OCI-LY7 (cell line): Measurements from ENCODE around the gene CASP8. TPM values are rescaled to one million over a fixed set of nuclear protein-coding genes. Genes with fewer than 3 reads are reported as not detected.
A peak's percentile ranks its signal among the peaks of the same experiment; 100 is the strongest.

Experiments
- BruUV-seq: library from RNA; stranded (reverse); fragments of 400-500 nt; replicated peaks from 2 replicates; lab custom pipeline; 2021; lab: Mats Ljungman, UMichigan
- CTCF ChIA-PET: fragments of 300-600 bp; sonication (Branson Sonifier 250); formaldehyde crosslinking; loops from one replicate; lab custom pipeline; 2022; ENCODE audit warnings: antibody characterized with exemption; ENCODE audit not compliant: unreplicated experiment; lab: Charles Lee
- POLR2A ChIA-PET: fragments of 300-600 bp; sonication (Branson Sonifier 250); formaldehyde crosslinking; loops from one replicate; lab custom pipeline; 2022; ENCODE audit warnings: antibody characterized with exemption; lab: Charles Lee
- DNase-seq: peaks from one replicate; pipeline ENCODE4 v3.0.0-alpha.2; 2015; ENCODE audit warnings: low spot score
- H2AFZ ChIP-seq: fragments of 200-600 bp; sonication (generic), shearing (Covaris generic); 2 replicates; pipeline ENCODE4 v1.6.1; 2014; ENCODE audit warnings: mild to moderate bottlenecking, antibody characterized with exemption, low read length, moderate library complexity
- H3K27ac ChIP-seq: fragments of 200-600 bp; sonication (generic); 2 replicates; pipeline ENCODE4 v1.5.1; 2014; ENCODE audit warnings: mixed run types, low read depth, mild to moderate bottlenecking, moderate library complexity, low read length, inconsistent platforms; ENCODE audit not compliant: poor library complexity, severe bottlenecking
- H3K36me3 ChIP-seq: fragments of 200-600 bp; sonication (generic); 2 replicates; pipeline ENCODE4 v1.6.1; 2014; ENCODE audit warnings: mild to moderate bottlenecking, antibody characterized with exemption, low read length, moderate library complexity, mixed read lengths; ENCODE audit not compliant: insufficient read depth
- H3K4me1 ChIP-seq: fragments of 200-600 bp; sonication (generic); 2 replicates; pipeline ENCODE4 v1.5.1; 2014; ENCODE audit warnings: mild to moderate bottlenecking, low read length; ENCODE audit not compliant: insufficient read depth, poor library complexity, severe bottlenecking
- H3K4me2 ChIP-seq: fragments of 200-600 bp; sonication (generic); 2 replicates; pipeline ENCODE4 v1.6.1; 2014; ENCODE audit warnings: mild to moderate bottlenecking, low read length
- H3K4me3 ChIP-seq: fragments of 200-600 bp; sonication (generic); 2 replicates; pipeline ENCODE4 v1.5.1; 2014; ENCODE audit warnings: mild to moderate bottlenecking, low read depth, low read length; ENCODE audit not compliant: poor library complexity, severe bottlenecking
- H3K79me2 ChIP-seq: fragments of 200-600 bp; sonication (generic); 2 replicates; pipeline ENCODE4 v1.6.1; 2016; ENCODE audit warnings: low read depth, mild to moderate bottlenecking, low read length, moderate library complexity, mixed read lengths; ENCODE audit not compliant: insufficient read depth
- H3K9me2 ChIP-seq: fragments of 200-600 bp; sonication (generic); 2 replicates; pipeline ENCODE4 v1.6.1; 2016; ENCODE audit warnings: mild to moderate bottlenecking, low read length, mixed read lengths; ENCODE audit not compliant: insufficient read depth
- H3K9me3 ChIP-seq: fragments of 200-600 bp; sonication (generic); 2 replicates; pipeline ENCODE4 v1.6.1; 2014; ENCODE audit warnings: mild to moderate bottlenecking, mixed run types, low read length, mixed read lengths
- H4K20me1 ChIP-seq: fragments of 200-600 bp; sonication (generic); 2 replicates; pipeline ENCODE4 v1.6.1; 2014; ENCODE audit warnings: mild to moderate bottlenecking, antibody characterized with exemption, low read length, moderate library complexity, mixed read lengths; ENCODE audit not compliant: insufficient read depth
- CTCF ChIP-seq: fragments of 200-600 bp; sonication (generic); conservative IDR thresholded peaks from 2 replicates; pipeline ENCODE4 v1.5.1; 2014; ENCODE audit warnings: mild to moderate bottlenecking, antibody characterized with exemption, low read length, moderate library complexity, mixed read lengths
- EZH2phosphoT487 ChIP-seq: fragments of 200-600 bp; sonication (generic); IDR thresholded peaks from 2 replicates; pipeline ENCODE4 v1.6.1; 2018; ENCODE audit warnings: low read depth, borderline replicate concordance, mild to moderate bottlenecking, mixed run types, antibody characterized with exemption, low read length, moderate library complexity, mixed read lengths
- intact Hi-C: fragments of 100-400 bp; cut with micrococcal nuclease; formaldehyde crosslinking; loops from one replicate; pipeline ENCODE4 v1.10.0; 2022; ENCODE audit not compliant: unreplicated experiment
- total RNA-seq, 2 experiments: library from RNA; depleted of rRNA in 1 of 2; stranded (reverse); fragments of >200 nt in 1 of 2; shearing (Covaris generic) in 1 of 2; gene quantifications; 2 replicates each; pipeline ENCODE4 v1.2.3, GENCODE V29; 2014 to 2022

The CASP8 gene
- total RNA-seq, 2 experiments from 2014 or later: 32.4 to 34.7 TPM

- peaks cover 30% of the 10 kb centered on the region for H3K4me1 ChIP-seq
- BruUV-seq: no TSS peak
- no peak for TF ChIP-seq CTCF
- no peak for TF ChIP-seq EZH2phosphoT487
- no peaks in the 10 kb centered on the region for H3K9me3 ChIP-seq
- peak overlapping the region; percentile 78 for H3K4me3 ChIP-seq
- ChIA-PET CTCF (interaction anchor here (1.4 kb wide), 1 partner anchor 27 kb away, joined by 7 read pairs; the partner anchor contains the start of gene CASP8), POLR2A (interaction anchor here (0.6 to 1.8 kb wide), 7 partner anchors 8 to 419 kb away, joined by 3 to 5 read pairs (median 3); partner anchors contain the start of genes CASP8 and ORC2)
- H3K4me2 ChIP-seq: peak overlapping the region; percentile 82
- peak overlapping the region; percentile 61 for H3K27ac ChIP-seq
- peaks cover 43% of the 10 kb centered on the region for H3K79me2 ChIP-seq
- H2AFZ ChIP-seq: peak overlapping the region; percentile 97; the same call in 1 of the 2 replicates
- no peak for DNase-seq
- intact Hi-C loops: loop anchor here (5.0 kb wide), 3 partner anchors 218 to 943 kb away; partner anchors contain the start of genes ORC2, STRADB and TRAK2
- no peaks in the 10 kb centered on the region for H3K9me2 ChIP-seq
- peaks cover 14% of the 10 kb centered on the region; the same call in 1 of the 2 replicates for H4K20me1 ChIP-seq
- H3K36me3 ChIP-seq: peaks cover 20% of the 10 kb centered on the region
Measured at GRCh38 chr2:201234663-201235135, 25.6 kb upstream of the CASP8 start.

GRCh38 chr2:201235860-201236811 is 24.2 kb upstream of the CASP8 start:
- Histone ChIP-seq H4K20me1 (peaks cover 14% of the 10 kb centered on the region; the same call in 1 of the 2 replicates), H3K36me3 (peaks cover 34% of the 10 kb centered on the region), H3K4me3 (peak overlapping the region; percentile 78), H3K4me2 (peak overlapping the region; percentile 82), H3K27ac (no peak overlapping the region), H3K9me2 (no peaks in the 10 kb centered on the region), H3K79me2 (peaks cover 43% of the 10 kb centered on the region), H2AFZ (no peak overlapping the region; the same call in 1 of the 2 replicates), H3K4me1 (peaks cover 30% of the 10 kb centered on the region), H3K9me3 (peaks cover 6% of the 10 kb centered on the region; the same call in 1 of the 2 replicates)
- TF ChIP-seq EZH2phosphoT487: no peak
- TF ChIP-seq CTCF: peak; percentile 88
- peak; percentile 83 for DNase-seq
- ChIA-PET CTCF (interaction anchor here (1.2 kb wide), 1 partner anchor 128 kb away, joined by 3 read pairs; no protein-coding TSS in a partner anchor), POLR2A (interaction anchor here (0.6 to 1.2 kb wide), 5 partner anchors 24 to 418 kb away, joined by 3 to 5 read pairs (median 3); partner anchors contain the start of gene CASP8)
- no TSS peak for BruUV-seq
- intact Hi-C loops: loop anchor here (1.0 to 5.0 kb wide), 3 partner anchors 22 to 941 kb away; no protein-coding TSS in a partner anchor
